Breast epithelium (tissue), 3 donors: ENCODE results near the gene ACACA.

ENCODE experiments used
- CTCF ChIP-seq, 3 donors: fragments of 450-650 bp; IDR thresholded peaks; one replicate each; pipeline ENCODE4 v1.5.1; 2016 to 2017; ENCODE audit warnings: antibody characterized with exemption in 3 of 3, mild to moderate bottlenecking in 3 of 3, moderate library complexity in 3 of 3
- POLR2A ChIP-seq: fragments of 450-650 bp; IDR thresholded peaks from one replicate; pipeline ENCODE4 v1.6.1; 2016; ENCODE audit warnings: antibody characterized with exemption, mild to moderate bottlenecking, moderate library complexity
- POLR2AphosphoS5 ChIP-seq, 3 donors: sonication (generic); formaldehyde crosslinking; IDR thresholded peaks; one replicate each; pipeline ENCODE4 v1.6.1; 2017; ENCODE audit warnings: antibody characterized with exemption in 3 of 3

DNA sequence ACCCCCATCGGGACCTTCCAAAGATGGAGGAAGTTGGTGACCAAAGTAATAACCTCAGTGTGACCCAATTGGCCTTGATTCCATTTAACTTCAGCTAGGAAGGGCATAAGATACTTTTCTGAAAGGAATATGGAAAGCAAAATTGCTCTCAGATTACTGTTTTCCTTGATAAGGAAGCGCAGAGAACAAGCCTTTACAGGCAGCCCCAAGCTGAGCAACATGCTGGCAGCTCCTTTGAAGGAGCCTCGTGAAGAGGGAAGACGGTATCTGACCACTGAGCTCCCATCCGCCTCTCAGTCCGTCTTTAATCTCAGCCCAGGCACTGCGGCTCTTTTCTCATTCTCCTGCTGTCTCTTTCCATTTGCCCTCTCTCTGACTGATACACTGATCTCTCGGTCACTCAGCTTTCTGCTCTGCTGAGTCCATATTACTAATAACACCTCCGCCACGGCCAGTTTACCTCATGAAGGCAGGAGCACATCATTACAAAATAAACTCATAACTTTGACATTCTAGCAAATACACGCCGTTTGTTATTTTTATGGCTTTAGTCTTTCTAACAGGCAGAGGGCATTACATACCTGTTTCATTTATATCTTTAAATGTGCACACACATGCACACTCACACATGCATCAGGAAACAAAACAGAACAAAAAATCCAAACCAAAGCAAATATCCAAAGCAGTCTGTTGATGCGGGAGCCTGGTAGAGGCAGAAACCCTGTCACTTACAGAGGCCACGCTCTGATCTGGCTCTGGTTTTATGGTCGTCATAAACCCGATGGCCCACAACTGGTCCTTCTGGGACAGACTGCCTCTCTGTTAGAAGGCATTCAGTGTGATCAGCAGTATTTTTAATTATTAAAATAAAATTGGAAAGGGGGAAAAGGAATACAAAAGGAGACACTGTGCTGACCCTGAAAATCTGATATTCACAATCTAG, 274.7 kb downstream of the ACACA start:
- no peak for TF ChIP-seq CTCF (IDR thresholded peaks at IDR 0.05)
- no peak for TF ChIP-seq POLR2A
- no peak for TF ChIP-seq POLR2AphosphoS5 (IDR thresholded peaks at IDR 0.05)
